GM10847 (cell line): ENCODE data around the gene CHRDL2.

ENCODE experiments used
- POLR2A ChIP-seq: IDR thresholded peaks from 2 replicates; pipeline ENCODE4 v1.6.1; 2011; ENCODE audit not compliant: insufficient read length; ENCODE audit errors: extremely low read depth

The CHRDL2 gene

DNA sequence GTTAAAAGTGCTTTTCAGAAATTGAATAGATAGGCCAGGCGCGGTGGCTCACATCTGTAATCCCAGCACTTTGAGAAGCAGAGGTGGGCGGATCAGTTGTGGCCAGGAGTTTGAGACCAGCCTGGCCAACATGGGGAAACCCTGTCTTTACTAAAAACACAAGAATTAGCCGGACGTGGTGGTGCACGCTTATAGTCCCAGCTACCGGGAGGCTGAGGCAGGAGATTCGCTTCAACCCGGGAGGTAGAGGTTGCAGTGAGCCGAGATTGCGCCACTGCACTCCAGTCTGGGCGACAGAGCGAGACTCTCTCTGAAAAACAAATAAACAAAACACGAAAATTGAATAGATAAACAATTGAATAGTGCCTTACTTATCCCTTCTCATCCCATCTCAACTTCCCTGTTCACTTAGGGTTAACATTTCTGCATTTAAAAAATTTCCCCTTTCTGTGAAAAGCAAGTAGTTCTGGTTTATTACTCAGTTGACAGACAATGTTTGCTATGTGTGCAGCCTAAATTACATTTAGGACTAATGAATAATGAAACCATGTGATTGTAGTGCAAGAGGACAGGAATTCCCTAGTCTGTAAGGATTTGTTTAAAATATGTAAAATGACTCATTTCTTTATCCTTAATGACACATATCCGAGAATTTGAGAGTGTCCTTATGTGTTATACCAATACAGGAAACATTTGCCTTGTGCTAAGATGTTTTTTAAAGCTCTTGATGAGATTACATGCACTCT lies 23.5 kb upstream of the CHRDL2 start:
- TF ChIP-seq POLR2A, result no peak

DNA sequence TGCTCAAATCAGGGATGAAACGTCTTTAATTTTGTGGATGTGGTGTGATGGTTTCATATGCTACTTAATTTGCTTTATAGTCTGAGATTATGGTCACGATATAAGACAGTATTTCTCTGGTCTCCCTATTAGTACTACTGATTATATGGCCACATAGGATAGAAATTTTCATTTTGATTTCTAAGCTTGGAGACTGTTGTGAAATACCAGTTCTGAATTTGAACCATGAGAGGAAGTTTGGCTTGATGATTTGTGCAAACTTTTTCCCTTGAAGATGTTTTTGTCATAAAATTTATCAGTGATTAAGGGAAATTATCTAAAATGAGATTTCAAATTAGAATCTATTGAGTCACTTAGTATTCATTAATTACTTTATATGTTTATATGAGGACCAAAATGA lies 20.1 kb upstream of the CHRDL2 start:
- no peak for TF ChIP-seq POLR2A

DNA sequence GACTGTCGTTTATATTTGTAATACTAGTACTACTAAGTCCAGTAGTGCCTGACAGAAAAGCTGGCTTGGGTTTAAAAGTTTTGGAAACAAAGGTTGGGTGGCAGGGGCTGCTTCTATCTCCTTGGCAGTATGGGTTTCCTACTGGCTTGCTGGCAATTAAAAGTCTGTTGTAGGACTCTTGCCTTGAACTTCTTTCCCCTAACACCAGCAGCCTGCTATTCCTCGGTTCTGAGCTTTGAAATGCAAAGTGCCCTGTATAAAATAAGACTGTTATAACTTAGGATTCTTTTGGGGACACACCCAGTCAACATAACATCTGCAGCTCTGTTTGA lies 18.7 kb upstream of the CHRDL2 start:
- TF ChIP-seq POLR2A, result no peak

DNA sequence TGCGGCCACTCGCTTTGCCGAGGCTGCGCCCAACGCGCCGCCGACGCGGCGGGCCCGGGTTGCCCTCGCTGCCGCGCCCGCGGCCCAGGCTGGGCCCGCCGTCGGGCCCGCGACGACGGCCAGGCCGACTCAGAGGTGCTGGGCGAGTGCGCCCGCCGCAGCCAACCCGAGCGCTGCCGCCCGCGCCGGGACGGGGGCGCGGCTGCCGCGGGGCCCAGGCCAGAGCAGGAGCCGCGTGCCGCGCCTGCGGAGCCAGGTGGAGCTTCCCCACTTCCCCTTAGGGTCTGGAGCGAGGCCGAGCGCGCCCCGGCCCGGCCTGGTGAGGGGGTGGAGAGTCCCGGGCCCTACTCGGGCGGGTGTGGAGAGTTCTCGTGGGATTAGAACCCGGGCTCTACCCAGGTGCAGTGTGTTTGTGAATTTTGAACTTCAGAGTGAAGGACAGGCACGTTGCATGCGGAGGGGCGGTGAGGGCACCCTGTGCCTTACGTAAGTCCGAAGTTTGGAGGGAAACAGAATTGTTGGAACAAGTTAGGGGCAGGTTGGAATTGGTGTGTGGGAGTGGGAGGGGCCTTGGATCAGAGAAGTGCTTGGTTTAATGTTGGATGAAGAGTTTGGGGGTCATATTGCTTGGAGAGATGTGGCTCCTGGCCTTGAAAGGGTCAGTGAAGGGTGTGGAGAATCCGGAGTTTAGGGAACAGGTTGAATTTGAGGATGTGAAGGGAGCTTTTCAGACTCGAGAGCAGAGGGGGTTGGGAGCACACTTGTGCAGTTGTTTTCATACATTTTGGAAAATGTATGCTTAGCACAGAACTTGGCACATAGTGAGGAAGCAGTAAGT lies 18.1 kb upstream of the CHRDL2 start:
- peak; percentile 25 for TF ChIP-seq POLR2A

DNA sequence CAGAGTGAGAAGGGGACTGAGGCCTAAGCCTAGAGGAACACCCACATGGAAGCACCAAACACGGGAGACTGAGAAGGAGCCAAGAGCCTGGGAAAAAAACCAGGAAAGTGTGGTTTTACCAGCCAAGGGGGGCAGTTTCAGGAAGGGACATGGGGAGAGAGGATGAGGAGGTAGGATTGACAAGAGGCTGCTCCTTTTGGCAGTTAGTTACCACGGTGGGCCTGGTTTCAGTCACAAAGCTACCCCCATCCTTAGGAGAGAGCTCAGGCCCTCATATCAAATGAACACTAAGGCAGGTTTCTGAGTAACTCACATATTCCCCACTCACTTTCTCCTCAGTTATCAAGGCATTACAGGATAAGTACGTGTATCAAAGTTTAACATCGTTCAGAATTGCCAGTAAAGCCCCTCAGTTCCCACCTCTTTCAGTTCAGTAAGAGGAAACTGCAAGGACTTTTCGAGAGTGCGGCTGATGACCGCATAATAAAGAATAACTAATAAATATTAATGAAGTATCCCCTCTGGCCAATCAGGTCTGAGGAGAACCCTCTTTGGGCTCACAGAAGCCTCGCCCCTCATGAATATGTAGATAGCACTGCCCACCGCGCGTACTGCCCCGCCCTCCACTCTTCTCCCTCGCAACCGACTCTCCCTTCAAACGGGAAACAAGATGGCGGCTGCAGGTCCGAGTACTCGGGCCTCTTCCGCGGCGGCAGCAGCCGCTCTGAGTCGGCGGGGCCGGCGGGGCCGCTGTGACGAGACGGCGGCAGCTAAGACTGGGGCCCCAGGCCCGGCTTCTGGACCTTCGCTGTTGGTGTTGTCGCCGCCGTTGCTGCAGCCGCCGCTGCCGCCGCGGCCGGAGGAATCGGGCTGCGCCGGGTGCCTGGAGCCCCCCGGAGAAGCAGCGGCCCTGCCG lies 17.2 kb upstream of the CHRDL2 start, which contains the start of gene RNF169:
TSS of gene RNF169 (plus strand) at position 639 of the 916 bp plus-strand sequence. CDS start at position 671, 32 bp downstream.
- peak; percentile 69 for TF ChIP-seq POLR2A

DNA sequence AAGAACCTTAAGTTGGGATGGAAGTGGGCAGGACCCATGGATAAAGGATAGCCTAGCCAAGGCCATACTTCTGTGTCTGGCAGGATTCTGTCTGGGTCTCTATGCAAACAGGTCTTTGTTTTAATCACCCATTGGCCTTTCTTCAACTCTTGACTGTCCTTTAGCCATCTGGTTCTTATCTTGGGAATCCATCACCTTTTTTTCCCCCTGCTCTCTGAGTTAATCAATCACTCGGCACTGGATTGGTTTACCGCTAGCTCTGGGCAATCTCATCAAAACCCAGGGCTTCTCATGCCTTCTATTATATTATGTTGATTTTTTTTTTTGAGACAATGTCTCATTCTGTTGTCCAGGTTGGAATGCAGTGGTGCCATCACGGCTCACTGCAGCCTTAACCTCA lies 15.6 kb upstream of the CHRDL2 start:
- TF ChIP-seq POLR2A, result no peak

DNA sequence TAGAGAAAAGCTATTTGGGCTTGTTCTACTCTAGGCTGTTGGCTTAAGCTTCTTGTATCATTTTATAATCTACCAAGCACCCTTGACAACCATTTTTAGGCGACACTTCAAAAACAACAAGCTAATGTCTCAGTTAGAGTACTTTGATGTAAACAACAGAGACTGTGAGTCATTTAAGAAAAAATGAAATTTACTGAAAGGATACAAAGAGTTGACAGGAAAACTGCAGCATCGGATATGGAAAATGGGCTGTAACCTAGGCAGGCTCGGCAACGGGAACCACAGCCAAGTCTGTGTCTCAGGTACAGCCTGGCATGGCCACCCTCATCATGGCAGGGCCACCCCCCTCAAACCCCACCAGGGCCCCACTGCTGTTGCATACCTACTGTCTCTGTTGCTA lies 13.1 kb upstream of the CHRDL2 start:
- no peak for TF ChIP-seq POLR2A

DNA sequence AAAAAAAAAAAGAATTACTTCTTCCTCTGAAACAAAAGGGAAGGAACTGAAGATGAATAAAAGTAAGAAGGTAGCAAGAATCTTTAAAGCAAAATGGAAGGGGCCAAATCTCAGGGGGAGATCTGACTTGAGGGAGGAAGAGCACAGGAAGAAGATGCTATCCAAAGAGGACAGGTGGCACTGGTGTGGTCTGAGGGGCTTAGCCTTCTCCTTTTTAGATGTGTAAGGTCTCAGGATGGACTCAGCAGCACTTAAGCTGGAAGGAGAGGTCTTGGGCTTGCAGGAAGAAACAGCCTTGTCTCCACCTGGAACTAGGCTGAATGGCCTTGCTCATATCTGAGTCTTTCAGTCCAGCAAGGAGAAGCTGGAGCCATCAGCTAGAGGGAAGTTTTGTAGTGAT lies 12.4 kb upstream of the CHRDL2 start:
- TF ChIP-seq POLR2A, result no peak

DNA sequence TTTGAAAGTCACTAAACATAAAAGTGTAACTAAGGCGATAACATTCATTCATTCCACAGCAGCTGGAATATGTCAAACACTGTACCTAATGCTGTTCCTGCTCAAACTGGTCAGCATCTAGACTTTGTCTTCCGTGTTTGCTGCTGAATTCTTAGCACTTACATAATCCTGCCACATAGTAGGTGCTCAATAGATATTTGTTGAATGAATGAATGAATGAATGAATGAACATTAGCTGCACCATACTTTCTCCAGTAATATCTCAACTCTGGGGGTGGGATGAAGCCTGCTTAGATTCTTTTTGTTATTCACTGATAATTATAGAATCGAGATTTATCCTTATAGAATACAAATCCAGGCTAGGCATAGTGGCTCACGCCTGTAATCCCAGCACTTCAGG lies 10.8 kb upstream of the CHRDL2 start:
- no peak for TF ChIP-seq POLR2A

DNA sequence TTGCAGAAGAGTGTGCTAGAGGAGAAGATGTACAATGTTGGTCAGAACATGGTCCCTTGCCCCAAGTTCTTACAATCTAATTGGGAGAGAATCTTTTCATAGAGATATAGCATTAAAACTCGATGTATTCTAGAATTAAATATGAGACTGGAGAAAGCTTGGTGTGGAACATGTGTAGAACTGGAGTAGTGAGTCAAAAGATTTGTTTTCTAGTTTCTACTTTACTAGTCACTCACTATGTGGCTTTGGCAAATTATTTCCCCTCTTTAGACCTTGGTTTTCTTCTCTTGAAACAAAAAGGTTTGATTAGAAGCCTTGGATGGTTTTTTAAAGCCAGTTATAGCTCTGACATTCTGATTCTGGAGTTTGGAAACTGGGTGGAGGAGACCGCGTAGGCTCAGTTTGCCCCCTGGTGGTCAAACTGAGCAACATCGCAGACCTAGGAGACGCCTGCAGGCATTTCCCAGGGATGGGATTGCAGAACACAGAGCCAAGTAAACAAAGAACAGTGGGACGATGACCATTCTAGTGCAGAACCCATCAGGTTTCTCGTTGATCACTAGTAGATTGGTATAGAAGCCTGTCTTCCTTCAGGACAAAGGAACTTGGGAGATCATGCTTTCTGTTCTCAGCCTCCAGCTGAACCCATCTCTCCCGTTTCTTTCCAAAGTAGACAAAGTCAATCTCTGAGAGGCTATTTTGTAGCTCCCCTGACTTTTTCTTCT lies 8.5 kb upstream of the CHRDL2 start:
- TF ChIP-seq POLR2A, result no peak

DNA sequence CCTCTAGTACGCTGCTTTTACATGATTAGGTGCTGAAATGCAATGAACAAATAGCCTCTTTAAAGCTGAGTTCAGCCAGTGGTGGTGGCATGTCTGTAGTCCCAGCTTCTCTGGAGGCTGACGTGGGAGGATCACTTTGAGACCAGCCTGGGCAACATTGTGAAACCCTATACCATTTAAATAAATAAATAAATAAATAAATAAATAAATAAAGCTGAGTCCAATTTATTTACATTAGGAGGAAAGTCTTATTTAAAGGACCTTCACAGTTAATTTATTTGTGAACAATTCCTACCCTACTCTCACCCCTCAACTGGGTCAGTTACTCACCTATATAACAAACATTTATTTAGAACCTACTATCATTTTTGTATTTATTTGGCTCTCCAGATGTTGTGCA lies 4.8 kb upstream of the CHRDL2 start:
- TF ChIP-seq POLR2A, result no peak

DNA sequence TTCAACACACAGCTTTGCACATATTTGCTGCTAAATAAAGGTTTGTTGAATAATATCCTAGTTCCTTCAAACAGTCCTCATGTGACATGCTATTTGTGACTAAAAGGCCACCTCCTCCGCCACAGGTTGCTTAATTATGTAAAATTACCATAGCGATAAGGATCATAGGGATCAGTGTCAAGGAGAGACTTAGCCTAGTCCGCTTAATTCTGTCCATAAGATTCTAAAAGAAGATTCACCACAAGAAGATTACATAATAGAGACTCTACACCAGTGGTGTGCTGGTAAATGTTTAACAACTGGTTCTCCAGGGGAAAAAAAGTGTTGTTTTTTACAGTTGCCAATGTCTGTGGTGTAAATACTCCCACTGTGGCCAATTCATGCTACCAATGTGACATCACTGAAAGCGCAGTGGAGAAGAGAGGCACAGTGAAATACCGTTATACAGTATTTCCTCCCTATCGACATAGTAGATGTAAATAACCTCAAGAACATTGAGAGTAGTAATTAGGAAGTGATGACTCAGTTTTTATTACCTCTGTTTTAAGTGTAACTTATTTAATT lies 4.2 kb upstream of the CHRDL2 start:
- TF ChIP-seq POLR2A, result no peak

DNA sequence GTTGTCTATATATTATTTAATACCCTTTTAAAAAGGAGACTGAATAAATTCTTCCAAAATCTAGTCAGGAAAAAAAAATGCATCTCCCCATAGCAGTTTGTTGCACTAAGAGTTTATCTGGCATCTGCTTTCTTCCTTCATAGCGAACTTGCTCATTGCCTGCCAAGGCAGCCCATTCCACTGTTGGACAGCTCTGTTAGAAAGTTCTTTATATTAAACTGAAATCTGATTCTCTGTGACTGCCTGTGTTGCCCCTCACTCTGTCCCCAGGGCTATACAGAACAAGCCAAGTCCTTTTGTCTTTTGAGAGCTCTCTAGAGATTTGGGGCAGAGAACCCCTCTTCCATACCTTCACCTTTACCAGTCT lies 3.3 kb upstream of the CHRDL2 start:
- no peak for TF ChIP-seq POLR2A

DNA sequence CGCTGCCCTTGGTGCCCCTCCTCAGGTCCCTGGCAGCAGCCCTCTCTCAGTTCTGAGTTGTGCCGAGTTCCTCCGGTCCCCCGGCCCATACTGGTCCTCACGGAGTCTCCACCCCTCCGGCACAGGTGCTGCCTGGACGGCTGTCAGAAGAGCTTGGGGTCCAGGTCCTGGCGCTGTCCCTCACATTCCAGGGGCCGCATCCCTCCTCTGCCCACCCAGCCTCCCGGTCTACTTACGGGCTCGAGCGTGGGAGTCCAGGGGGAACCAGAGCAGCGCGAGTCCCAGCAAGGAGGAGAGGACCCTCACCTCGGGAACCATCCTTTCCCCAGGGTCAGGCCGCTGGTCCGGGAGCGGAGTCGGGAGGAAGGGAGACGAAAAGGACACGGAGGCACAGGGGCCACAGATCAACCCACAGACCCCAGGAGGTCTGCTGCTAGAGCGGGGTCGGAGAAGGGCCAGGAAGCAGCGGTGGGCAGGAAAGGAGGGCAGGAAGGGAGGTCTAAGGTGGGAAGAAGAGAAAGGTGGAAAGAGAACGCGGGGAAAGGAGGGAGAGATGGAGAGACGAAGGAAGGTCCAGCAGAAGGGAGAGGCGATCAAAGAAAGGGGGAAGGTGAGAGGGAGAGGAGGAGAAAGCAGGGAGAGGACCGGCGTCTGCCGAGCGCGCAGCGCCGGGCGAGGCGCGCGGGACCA lies 510 bp downstream of the CHRDL2 start:
- no peak for TF ChIP-seq POLR2A

DNA sequence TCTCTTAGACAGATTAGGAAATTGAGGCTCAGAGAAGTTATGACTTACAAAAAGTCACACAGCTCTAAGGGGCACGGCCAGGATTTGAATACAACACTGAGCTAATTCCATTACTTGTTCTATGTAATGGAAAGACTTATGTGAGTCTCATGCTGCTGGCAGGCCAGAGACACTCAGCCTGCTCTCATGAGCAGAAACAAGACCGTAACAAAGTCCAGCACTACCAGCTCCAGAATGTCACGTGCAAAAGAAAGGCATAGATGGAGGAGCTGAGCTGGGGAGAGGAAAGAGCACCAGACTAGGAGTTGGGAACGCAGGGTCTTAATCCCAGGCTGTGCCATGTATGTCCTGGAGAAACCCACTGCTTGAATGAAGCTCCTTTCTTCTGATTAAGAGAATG lies 1.8 kb downstream of the CHRDL2 start:
- no peak for TF ChIP-seq POLR2A
